Upper lobe of left lung (tissue), 6 donors: ENCODE measurements around the gene XRCC6. TPM values are rescaled to one million over a fixed set of nuclear protein-coding genes. Genes with fewer than 3 reads are reported as not detected.

ENCODE experiments used
- ATAC-seq, 2 donors: fragments of 200-7000 bp; cut with Tn5 transposase; one replicate each; pipeline ENCODE4 v1.9.1; 2022; ENCODE audit warnings: mild to moderate bottlenecking in 2 of 2, moderate library complexity in 2 of 2; ENCODE audit not compliant: low FRiP score in 2 of 2
- DNase-seq, 2 donors: peaks; one replicate each; pipeline ENCODE4 v3.0.0-alpha.2; 2019 to 2020
- H3K27ac ChIP-seq, 4 donors: fragments of 200-600 bp; sonication (generic); one replicate each; pipeline ENCODE4 v1.5.1; 2016 to 2019
- H3K27me3 ChIP-seq, 4 donors: fragments of 200-600 bp; sonication (generic); one replicate each; pipeline ENCODE4 v1.5.1; 2017 to 2019
- H3K36me3 ChIP-seq, 4 donors: fragments of 200-600 bp; sonication (generic); one replicate each; pipeline ENCODE4 v1.5.1; 2016 to 2019
- H3K4me1 ChIP-seq, 4 donors: fragments of 200-600 bp; sonication (generic); one replicate each; pipeline ENCODE4 v1.5.1; 2018 to 2019
- H3K4me3 ChIP-seq, 4 donors: fragments of 200-600 bp; sonication (generic); one replicate each; pipeline ENCODE4 v1.5.1; 2017 to 2019; ENCODE audit warnings: mild to moderate bottlenecking in 2 of 4, moderate library complexity in 1 of 4
- H3K9me3 ChIP-seq, 4 donors: fragments of 200-600 bp; sonication (generic); one replicate each; pipeline ENCODE4 v1.5.1; 2018 to 2019
- CTCF ChIP-seq, 6 experiments: fragments of 450-650 bp in 4 of 6; fragments of 200-600 bp in 2 of 6; sonication (generic) in 2 of 6; IDR thresholded peaks; one replicate each; pipeline ENCODE4 v1.5.1; 2016 to 2019; ENCODE audit warnings: antibody characterized with exemption in 6 of 6
- EP300 ChIP-seq, 4 donors: sonication (generic); formaldehyde crosslinking; IDR thresholded peaks; one replicate each; pipeline ENCODE4 v1.5.1; 2017; ENCODE audit warnings: antibody characterized with exemption in 4 of 4, control low read depth in 2 of 4
- POLR2A ChIP-seq, 4 donors: fragments of 450-650 bp; IDR thresholded peaks; one replicate each; pipeline ENCODE4 v1.5.1; 2016 to 2017; ENCODE audit warnings: antibody characterized with exemption in 4 of 4, mild to moderate bottlenecking in 2 of 4
- POLR2AphosphoS5 ChIP-seq, 2 donors: sonication (generic); formaldehyde crosslinking; IDR thresholded peaks; one replicate each; pipeline ENCODE4 v1.5.1; 2017; ENCODE audit warnings: antibody characterized with exemption in 2 of 2
- WGBS, 2 donors: methylation state at CpG; one replicate each; pipeline ENCODE4 v1.1.5; 2017 to 2018; 5-methylcytosine and 5-hydroxymethylcytosine counted together
- total RNA-seq, 6 donors: library from RNA; depleted of rRNA in 4 of 6; stranded (reverse); fragments of >200 nt in 4 of 6; gene quantifications; one replicate each; pipeline versions ENCODE4 v1.1.0 to v1.2.1, GENCODE V29; 2016 to 2021
- donor health status: DM: no; HTN: no; CAD: no; lungs with moderate emphysema.
- donor health status: DM: no; HTN: yes; CAD: no; lungs with severe emphysema.

Gene XRCC6
- total RNA-seq, 6 donors from 2014 or later = 83.8 to 209 (median 167) TPM

GRCh38 chr22:41695211-41695610 lies 74.1 kb downstream of the XRCC6 start:
- 85 to 88% methylated on average over 2 of the region's 2 CpGs for WGBS, 2 donors
- DNase-seq (no peak), ATAC-seq (no peak)
- Histone ChIP-seq H3K9me3 (no peaks in the 10 kb centered on the region), H3K36me3 (peaks cover 0 to 10% (median 7%) of the 10 kb centered on the region in 4 donors), H3K4me3 (no peak overlapping the region), H3K27ac (no peak overlapping the region), H3K27me3 (no peaks in the 10 kb centered on the region), H3K4me1 (peaks cover 14 to 19% (median 18%) of the 10 kb centered on the region in 4 donors)
- TF ChIP-seq CTCF (IDR thresholded peaks at IDR 0.05) = no peak
- no peak for TF ChIP-seq POLR2AphosphoS5 (IDR thresholded peaks at IDR 0.05)
- TF ChIP-seq POLR2A (IDR thresholded peaks at IDR 0.05) = no peak
- TF ChIP-seq EP300 (IDR thresholded peaks at IDR 0.05) = no peak

- 79% methylated on average over 9 of the region's 11 CpGs; no CpG with 5 or more reads in 1 of the 2 donors for WGBS, 2 donors
- Histone ChIP-seq H3K4me3 (peak overlapping the region in 1 of 4 donors; percentile 36), H3K9me3 (no peaks in the 10 kb centered on the region), H3K27me3 (no peaks in the 10 kb centered on the region), H3K27ac (peak overlapping the region in 3 of 4 donors; percentile 15 to 70 (median 47)), H3K4me1 (peaks cover 14 to 19% (median 18%) of the 10 kb centered on the region in 4 donors), H3K36me3 (peaks cover 0 to 10% (median 7%) of the 10 kb centered on the region in 4 donors)
- TF ChIP-seq POLR2A (IDR thresholded peaks at IDR 0.05) (no peak), CTCF (IDR thresholded peaks at IDR 0.05) (no peak), EP300 (IDR thresholded peaks at IDR 0.05) (no peak), POLR2AphosphoS5 (IDR thresholded peaks at IDR 0.05) (no peak)
- peak in 1 of 2 donors; percentile 41 for DNase-seq
- ATAC-seq = no peak
Observed at GRCh38 chr22:41696703-41697102, 75.6 kb downstream of the XRCC6 start.

GRCh38 chr22:41697126-41697775 lies 76.2 kb downstream of the XRCC6 start:
- no peak for TF ChIP-seq POLR2A (IDR thresholded peaks at IDR 0.05)
- peak; percentile 88 to 98 (median 94) for TF ChIP-seq CTCF (IDR thresholded peaks at IDR 0.05)
- H3K27me3 ChIP-seq = no peaks in the 10 kb centered on the region
- 28% methylated on average over 12 of the region's 12 CpGs; no CpG with 5 or more reads in 1 of the 2 donors for WGBS, 2 donors
- H3K9me3 ChIP-seq = no peaks in the 10 kb centered on the region
- ATAC-seq = peak; percentile 88 to 91
- peaks cover 14 to 19% (median 18%) of the 10 kb centered on the region in 4 donors for H3K4me1 ChIP-seq
- peak overlapping the region in 3 of 4 donors; percentile 15 to 70 (median 47) for H3K27ac ChIP-seq
- H3K36me3 ChIP-seq = peaks cover 0 to 10% (median 7%) of the 10 kb centered on the region in 4 donors
- peak overlapping the region in 3 of 4 donors; percentile 14 to 36 (median 35) for H3K4me3 ChIP-seq
- DNase-seq = peak; percentile 86 to 91

GRCh38 chr22:41699264-41700107 lies 78.4 kb downstream of the XRCC6 start, which contains the start of gene MEI1:
MEI1 (plus strand) TSS chr22:41699503; CDS start chr22:41699539, 36 bp downstream.
- WGBS, 2 donors = 51% methylated on average over 31 to 39 of the region's 69 CpGs
- DNase-seq (peak; percentile 81 to 95), ATAC-seq (peak in 1 of 2 donors; percentile 80)
- Histone ChIP-seq H3K36me3 (no peaks in the 10 kb centered on the region), H3K9me3 (no peaks in the 10 kb centered on the region), H3K27me3 (no peaks in the 10 kb centered on the region), H3K4me1 (peaks cover 14 to 19% (median 18%) of the 10 kb centered on the region in 4 donors), H3K27ac (no peak within 1 kb of the TSS), H3K4me3 (peak within 1 kb of the TSS in 2 of 4 donors; percentile 23 to 25)
- TF ChIP-seq POLR2A (IDR thresholded peaks at IDR 0.05) (no peak), CTCF (IDR thresholded peaks at IDR 0.05) (no peak), POLR2AphosphoS5 (IDR thresholded peaks at IDR 0.05) (no peak)
